Type B pancreatic cell (in vitro differentiated cells): Measurements from ENCODE around the gene PIP5K1C. TPM values are rescaled to one million over a fixed set of nuclear protein-coding genes. Genes with fewer than 3 reads are reported as not detected.

Experiments used
- DNase-seq: peaks from one replicate; pipeline ENCODE4 v3.0.0; 2021; ENCODE audit warnings: mixed read lengths; ENCODE audit not compliant: unreplicated experiment; ENCODE audit errors: extremely low spot score
- H3K27ac Mint-ChIP-seq: 2 replicates; pipeline ENCODE4 v1.8.0; 2021; ENCODE audit warnings: mild to moderate bottlenecking, mixed read lengths
- H3K27me3 Mint-ChIP-seq: 2 replicates; pipeline ENCODE4 v1.8.0; 2021; ENCODE audit warnings: mixed read lengths
- H3K36me3 Mint-ChIP-seq: 2 replicates; pipeline ENCODE4 v1.8.0; 2021; ENCODE audit warnings: mixed read lengths
- H3K4me1 Mint-ChIP-seq: one replicate; pipeline ENCODE4 v1.8.0; 2021; ENCODE audit warnings: mixed read lengths; ENCODE audit not compliant: unreplicated experiment
- H3K4me3 Mint-ChIP-seq: 2 replicates; pipeline ENCODE4 v1.8.0; 2021; ENCODE audit warnings: mild to moderate bottlenecking, mixed read lengths
- H3K9me3 Mint-ChIP-seq: 2 replicates; pipeline ENCODE4 v1.8.0; 2021; ENCODE audit warnings: mixed read lengths
- CTCF ChIP-seq: fragments of 200-600 bp; sonication (generic); conservative IDR thresholded peaks from 2 replicates; pipeline ENCODE4 v1.5.0; 2021; ENCODE audit warnings: antibody characterized with exemption, mild to moderate bottlenecking
- total RNA-seq: library from RNA; stranded (reverse); gene quantifications from 2 replicates; pipeline ENCODE4 v1.2.1, GENCODE V29; 2021; ENCODE audit warnings: low replicate concordance

The PIP5K1C gene
- total RNA-seq, 1 donor from 2014 or later: 44.5 TPM

GRCh38 chr19:3608079-3608641, 92.1 kb downstream of the PIP5K1C start:
- Mint-ChIP-seq H3K4me3 (no peak overlapping the region), H3K36me3 (no peaks in the 10 kb centered on the region), H3K4me1 (peaks cover 7% of the 10 kb centered on the region), H3K9me3 (no peaks in the 10 kb centered on the region), H3K27ac (no peak overlapping the region), H3K27me3 (peaks cover 14% of the 10 kb centered on the region)
- DNase-seq: no peak
- TF ChIP-seq CTCF: no peak

GRCh38 chr19:3607303-3608078, 92.8 kb downstream of the PIP5K1C start:
- Mint-ChIP-seq H3K4me3 (no peak overlapping the region), H3K36me3 (no peaks in the 10 kb centered on the region), H3K4me1 (peaks cover 7% of the 10 kb centered on the region), H3K9me3 (no peaks in the 10 kb centered on the region), H3K27ac (no peak overlapping the region), H3K27me3 (peaks cover 14% of the 10 kb centered on the region)
- DNase-seq: no peak
- TF ChIP-seq CTCF: no peak

GRCh38 chr19:3606690-3607289, 93.5 kb downstream of the PIP5K1C start, which contains the start of gene TBXA2R:
TSS of gene TBXA2R (minus strand) at chr19:3606875. CDS start at chr19:3600634, 6,241 bp downstream.
- no peaks in the 10 kb centered on the region for H3K9me3 Mint-ChIP-seq
- H3K4me1 Mint-ChIP-seq: peaks cover 7% of the 10 kb centered on the region
- H3K27ac Mint-ChIP-seq: no peak within 1 kb of the TSS
- peaks cover 14% of the 10 kb centered on the region for H3K27me3 Mint-ChIP-seq
- no peak for TF ChIP-seq CTCF
- H3K36me3 Mint-ChIP-seq: no peaks in the 10 kb centered on the region
- H3K4me3 Mint-ChIP-seq: no peak within 1 kb of the TSS
- DNase-seq: no peak

GRCh38 chr19:3606174-3606689, 94.0 kb downstream of the PIP5K1C start:
- Mint-ChIP-seq H3K36me3 (no peaks in the 10 kb centered on the region), H3K27me3 (peaks cover 14% of the 10 kb centered on the region), H3K27ac (no peak overlapping the region), H3K4me3 (no peak overlapping the region), H3K9me3 (no peaks in the 10 kb centered on the region), H3K4me1 (peaks cover 7% of the 10 kb centered on the region)
- no peak for DNase-seq
- TF ChIP-seq CTCF: no peak

- DNase-seq: no peak
- peaks cover 7% of the 10 kb centered on the region for H3K4me1 Mint-ChIP-seq
- H3K27ac Mint-ChIP-seq: no peak overlapping the region
- TF ChIP-seq CTCF: no peak
- H3K36me3 Mint-ChIP-seq: no peaks in the 10 kb centered on the region
- H3K27me3 Mint-ChIP-seq: peaks cover 14% of the 10 kb centered on the region
- H3K4me3 Mint-ChIP-seq: no peak overlapping the region
- H3K9me3 Mint-ChIP-seq: no peaks in the 10 kb centered on the region
Measured at GRCh38 chr19:3605770-3606169, 94.5 kb downstream of the PIP5K1C start.
